Neural cell (in vitro differentiated cells): Measurements from ENCODE around the gene ZFP62. TPM values are rescaled to one million over a fixed set of nuclear protein-coding genes. Genes with fewer than 3 reads are reported as not detected.

Experiments
- H2AFZ ChIP-seq: fragments of 200-600, 300-800 bp; sonication (generic), shearing (Covaris generic); 2 replicates; pipeline ENCODE4 v1.6.0; 2014; ENCODE audit warnings: low read depth, mild to moderate bottlenecking, antibody characterized with exemption, low read length, moderate library complexity
- H3F3A ChIP-seq: fragments of 200-600 bp; shearing (Covaris generic); 2 replicates; pipeline ENCODE4 v1.6.1; 2016; ENCODE audit warnings: mild to moderate bottlenecking, moderate library complexity, mixed read lengths, antibody characterized with exemption, low read length; ENCODE audit not compliant: insufficient read depth, poor library complexity, severe bottlenecking
- H3K27ac ChIP-seq: fragments of 200-600, 300-800 bp; sonication (generic), shearing (Covaris generic); 2 replicates; pipeline ENCODE4 v1.5.1; 2014; ENCODE audit warnings: mild to moderate bottlenecking, low read length, moderate library complexity
- H3K27me3 ChIP-seq: fragments of 300-800, 200-600 bp; sonication (generic), shearing (Covaris generic); 2 replicates; pipeline ENCODE4 v1.6.0; 2014; ENCODE audit warnings: mild to moderate bottlenecking, low read depth, low read length, moderate library complexity; ENCODE audit not compliant: insufficient read depth
- H3K36me3 ChIP-seq: fragments of 300-800, 200-600 bp; sonication (generic), shearing (Covaris generic); 2 replicates; pipeline ENCODE4 v1.5.1; 2014; ENCODE audit warnings: mild to moderate bottlenecking, antibody characterized with exemption, low read length, moderate library complexity; ENCODE audit not compliant: insufficient read depth
- H3K4me2 ChIP-seq: fragments of 300-800, 200-600 bp; sonication (generic), shearing (Covaris generic); 2 replicates; pipeline ENCODE4 v1.6.0; 2014; ENCODE audit warnings: mild to moderate bottlenecking, low read length
- H3K4me3 ChIP-seq: fragments of 300-800, 200-600 bp; sonication (generic), shearing (Covaris generic); 2 replicates; pipeline ENCODE4 v1.5.1; 2014; ENCODE audit warnings: mild to moderate bottlenecking, low read length, moderate library complexity
- H3K79me2 ChIP-seq: fragments of 200-600 bp; shearing (Covaris generic); replicated peaks from 2 replicates; pipeline ENCODE4 v1.6.0; 2014; ENCODE audit warnings: mild to moderate bottlenecking, low read length, moderate library complexity; ENCODE audit not compliant: insufficient read depth
- H3K9ac ChIP-seq: fragments of 300-800, 200-600 bp; sonication (generic), shearing (Covaris generic); 2 replicates; pipeline ENCODE4 v1.6.1; 2016; ENCODE audit warnings: mild to moderate bottlenecking, low read length, mixed read lengths
- H3K9me2 ChIP-seq: fragments of 200-600 bp; shearing (Covaris generic); 2 replicates; pipeline ENCODE4 v1.6.1; 2016; ENCODE audit warnings: mild to moderate bottlenecking, low read length, mixed read lengths; ENCODE audit not compliant: insufficient read depth
- H3K9me3 ChIP-seq: fragments of 200-600, 300-800 bp; sonication (generic), shearing (Covaris generic); 2 replicates; pipeline ENCODE4 v1.6.1; 2016; ENCODE audit warnings: mild to moderate bottlenecking, mixed run types, low read length, moderate library complexity, mixed read lengths
- H4K20me1 ChIP-seq: fragments of 200-600 bp; shearing (Covaris generic); 2 replicates; pipeline ENCODE4 v1.6.1; 2016; ENCODE audit warnings: mild to moderate bottlenecking, mixed run types; ENCODE audit not compliant: insufficient read depth
- EP300 ChIP-seq: fragments of 450-650 bp; conservative IDR thresholded peaks from 2 replicates; pipeline ENCODE4 v1.6.1; 2014; ENCODE audit warnings: antibody characterized with exemption, mild to moderate bottlenecking, moderate library complexity; ENCODE audit not compliant: poor library complexity, severe bottlenecking
- EZH2 ChIP-seq: fragments of 200-600, 300-800 bp; shearing (Covaris generic), sonication (generic); IDR thresholded peaks from 2 replicates; pipeline ENCODE4 v1.6.1; 2014; ENCODE audit warnings: antibody characterized with exemption, low read length, borderline replicate concordance, mild to moderate bottlenecking; ENCODE audit not compliant: insufficient read depth, poor library complexity, severe bottlenecking
- MXI1 ChIP-seq: fragments of 450-650 bp; conservative IDR thresholded peaks from 2 replicates; pipeline ENCODE4 v1.6.1; 2014; ENCODE audit warnings: antibody characterized with exemption, mild to moderate bottlenecking; ENCODE audit not compliant: poor library complexity, severe bottlenecking
- POLR2AphosphoS5 ChIP-seq: IDR thresholded peaks from 2 replicates; pipeline ENCODE4 v1.6.1; 2012
- RAD21 ChIP-seq: fragments of 450-650 bp; conservative IDR thresholded peaks from 2 replicates; pipeline ENCODE4 v1.6.1; 2014; ENCODE audit warnings: antibody characterized with exemption, mild to moderate bottlenecking, moderate library complexity
- SMC3 ChIP-seq: fragments of 450-650 bp; conservative IDR thresholded peaks from 2 replicates; pipeline ENCODE4 v1.6.1; 2014; ENCODE audit warnings: antibody characterized with exemption, mild to moderate bottlenecking, moderate library complexity; ENCODE audit not compliant: poor library complexity
- TAF1 ChIP-seq: IDR thresholded peaks from 2 replicates; pipeline ENCODE4 v1.6.1; 2012; ENCODE audit warnings: low read depth
- polyA plus RNA-seq: library from polyadenylated mRNA; depleted of rRNA; stranded (reverse); fragments of >200 nt; gene quantifications from 2 replicates; pipeline ENCODE4 v1.2.3, GENCODE V29; 2014
- TF ChIP-seq, protein P1 (sequence below): IDR thresholded peaks from 2 replicates; pipeline ENCODE4 v1.6.1; 2012; ENCODE audit warnings: borderline replicate concordance
- TF ChIP-seq, protein P2 (sequence below): fragments of 450-650 bp; IDR thresholded peaks from 2 replicates; pipeline ENCODE4 v1.5.1; 2014; ENCODE audit warnings: antibody characterized with exemption, mild to moderate bottlenecking, moderate library complexity; ENCODE audit not compliant: poor library complexity, severe bottlenecking

Gene ZFP62
- polyA plus RNA-seq, 1 donor from 2014 or later, result 69.1 TPM

DNA sequence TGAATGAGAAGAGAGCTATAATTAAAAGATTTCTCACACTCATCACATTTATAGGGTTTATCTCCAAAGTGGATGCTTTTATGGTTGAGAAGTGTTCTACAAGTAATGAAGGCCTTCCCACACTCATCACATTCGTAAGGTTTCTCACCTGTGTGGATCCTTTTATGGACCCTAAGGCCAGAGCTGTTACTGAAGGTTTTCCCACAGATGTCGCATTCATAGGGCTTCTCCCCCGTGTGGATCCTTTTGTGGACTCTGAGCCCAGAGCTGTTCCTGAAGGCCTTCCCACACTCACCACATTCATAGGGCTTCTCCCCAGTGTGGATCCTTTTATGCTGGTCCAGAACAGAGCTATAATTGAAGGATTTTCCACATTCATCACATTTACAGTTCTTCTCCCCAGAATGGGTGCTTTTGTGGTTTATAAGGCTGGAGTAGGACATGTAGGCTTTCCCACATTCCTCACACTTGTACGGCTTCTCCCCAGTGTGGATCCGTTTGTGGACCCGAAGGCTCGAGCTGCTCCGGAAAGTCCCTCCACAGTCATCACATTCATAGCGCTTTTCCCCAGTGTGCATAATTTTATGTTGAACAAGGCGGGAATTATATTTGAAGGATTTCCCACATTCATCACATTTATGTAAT is 10.5 kb downstream of the ZFP62 start:
- TF ChIP-seq SMC3 (no peak), TAF1 (no peak), EZH2 (no peak), MXI1 (no peak), POLR2AphosphoS5 (no peak), RAD21 (no peak), EP300 (no peak)
- TF ChIP-seq, protein P1, sequence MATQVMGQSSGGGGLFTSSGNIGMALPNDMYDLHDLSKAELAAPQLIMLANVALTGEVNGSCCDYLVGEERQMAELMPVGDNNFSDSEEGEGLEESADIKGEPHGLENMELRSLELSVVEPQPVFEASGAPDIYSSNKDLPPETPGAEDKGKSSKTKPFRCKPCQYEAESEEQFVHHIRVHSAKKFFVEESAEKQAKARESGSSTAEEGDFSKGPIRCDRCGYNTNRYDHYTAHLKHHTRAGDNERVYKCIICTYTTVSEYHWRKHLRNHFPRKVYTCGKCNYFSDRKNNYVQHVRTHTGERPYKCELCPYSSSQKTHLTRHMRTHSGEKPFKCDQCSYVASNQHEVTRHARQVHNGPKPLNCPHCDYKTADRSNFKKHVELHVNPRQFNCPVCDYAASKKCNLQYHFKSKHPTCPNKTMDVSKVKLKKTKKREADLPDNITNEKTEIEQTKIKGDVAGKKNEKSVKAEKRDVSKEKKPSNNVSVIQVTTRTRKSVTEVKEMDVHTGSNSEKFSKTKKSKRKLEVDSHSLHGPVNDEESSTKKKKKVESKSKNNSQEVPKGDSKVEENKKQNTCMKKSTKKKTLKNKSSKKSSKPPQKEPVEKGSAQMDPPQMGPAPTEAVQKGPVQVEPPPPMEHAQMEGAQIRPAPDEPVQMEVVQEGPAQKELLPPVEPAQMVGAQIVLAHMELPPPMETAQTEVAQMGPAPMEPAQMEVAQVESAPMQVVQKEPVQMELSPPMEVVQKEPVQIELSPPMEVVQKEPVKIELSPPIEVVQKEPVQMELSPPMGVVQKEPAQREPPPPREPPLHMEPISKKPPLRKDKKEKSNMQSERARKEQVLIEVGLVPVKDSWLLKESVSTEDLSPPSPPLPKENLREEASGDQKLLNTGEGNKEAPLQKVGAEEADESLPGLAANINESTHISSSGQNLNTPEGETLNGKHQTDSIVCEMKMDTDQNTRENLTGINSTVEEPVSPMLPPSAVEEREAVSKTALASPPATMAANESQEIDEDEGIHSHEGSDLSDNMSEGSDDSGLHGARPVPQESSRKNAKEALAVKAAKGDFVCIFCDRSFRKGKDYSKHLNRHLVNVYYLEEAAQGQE, result no peak
- TF ChIP-seq, protein P2, sequence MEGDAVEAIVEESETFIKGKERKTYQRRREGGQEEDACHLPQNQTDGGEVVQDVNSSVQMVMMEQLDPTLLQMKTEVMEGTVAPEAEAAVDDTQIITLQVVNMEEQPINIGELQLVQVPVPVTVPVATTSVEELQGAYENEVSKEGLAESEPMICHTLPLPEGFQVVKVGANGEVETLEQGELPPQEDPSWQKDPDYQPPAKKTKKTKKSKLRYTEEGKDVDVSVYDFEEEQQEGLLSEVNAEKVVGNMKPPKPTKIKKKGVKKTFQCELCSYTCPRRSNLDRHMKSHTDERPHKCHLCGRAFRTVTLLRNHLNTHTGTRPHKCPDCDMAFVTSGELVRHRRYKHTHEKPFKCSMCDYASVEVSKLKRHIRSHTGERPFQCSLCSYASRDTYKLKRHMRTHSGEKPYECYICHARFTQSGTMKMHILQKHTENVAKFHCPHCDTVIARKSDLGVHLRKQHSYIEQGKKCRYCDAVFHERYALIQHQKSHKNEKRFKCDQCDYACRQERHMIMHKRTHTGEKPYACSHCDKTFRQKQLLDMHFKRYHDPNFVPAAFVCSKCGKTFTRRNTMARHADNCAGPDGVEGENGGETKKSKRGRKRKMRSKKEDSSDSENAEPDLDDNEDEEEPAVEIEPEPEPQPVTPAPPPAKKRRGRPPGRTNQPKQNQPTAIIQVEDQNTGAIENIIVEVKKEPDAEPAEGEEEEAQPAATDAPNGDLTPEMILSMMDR, result no peak
- no peak overlapping the region for H3K4me2 ChIP-seq
- no peak overlapping the region for H2AFZ ChIP-seq
- no peaks in the 10 kb centered on the region for H3K27me3 ChIP-seq
- H3K9me3 ChIP-seq, result peaks cover 11% of the 10 kb centered on the region
- no peaks in the 10 kb centered on the region for H3F3A ChIP-seq
- no peaks in the 10 kb centered on the region for H3K9me2 ChIP-seq
- H3K36me3 ChIP-seq, result peaks cover 46% of the 10 kb centered on the region
- H3K9ac ChIP-seq, result no peak overlapping the region
- H3K4me3 ChIP-seq, result no peak overlapping the region
- no peaks in the 10 kb centered on the region for H4K20me1 ChIP-seq
- H3K79me2 ChIP-seq, result no peaks in the 10 kb centered on the region
- no peak overlapping the region for H3K27ac ChIP-seq

DNA sequence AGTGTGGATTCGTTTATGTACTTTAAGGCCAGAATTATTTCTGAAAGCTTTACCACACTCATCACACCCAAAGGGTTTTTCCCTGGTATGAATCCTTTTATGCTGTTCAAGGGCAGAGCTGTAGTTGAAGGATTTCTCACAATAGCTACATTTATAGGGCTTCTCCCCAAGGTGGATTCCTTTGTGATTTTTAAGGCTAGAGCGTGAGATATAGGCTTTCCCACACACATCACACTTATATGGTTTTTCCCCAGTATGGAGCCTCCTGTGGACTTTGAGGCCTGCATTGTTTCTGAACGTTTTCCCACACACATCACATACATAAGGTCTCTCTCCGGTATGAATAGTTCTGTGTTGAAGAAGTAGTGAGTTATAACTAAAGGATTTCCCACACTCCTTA is 11.2 kb downstream of the ZFP62 start:
- H2AFZ ChIP-seq, result no peak overlapping the region
- no peaks in the 10 kb centered on the region for H3F3A ChIP-seq
- no peaks in the 10 kb centered on the region for H3K27me3 ChIP-seq
- no peak overlapping the region for H3K4me2 ChIP-seq
- H3K4me3 ChIP-seq, result no peak overlapping the region
- TF ChIP-seq RAD21 (no peak), EZH2 (no peak), TAF1 (no peak), POLR2AphosphoS5 (no peak), MXI1 (no peak), SMC3 (no peak), EP300 (no peak)
- TF ChIP-seq, protein P2, result no peak
- TF ChIP-seq, protein P1, result no peak
- peaks cover 42% of the 10 kb centered on the region for H3K36me3 ChIP-seq
- no peak overlapping the region for H3K9ac ChIP-seq
- no peak overlapping the region for H3K27ac ChIP-seq
- no peaks in the 10 kb centered on the region for H3K9me2 ChIP-seq
- no peaks in the 10 kb centered on the region for H4K20me1 ChIP-seq
- peaks cover 11% of the 10 kb centered on the region for H3K9me3 ChIP-seq
- no peaks in the 10 kb centered on the region for H3K79me2 ChIP-seq
